Esophagus squamous epithelium (tissue), 5 donors: Measurements from ENCODE around the gene KIAA1217. TPM values are rescaled to one million over a fixed set of nuclear protein-coding genes. Genes with fewer than 3 reads are reported as not detected.

Experiments used
- DNase-seq: peaks from one replicate; lab custom pipeline; 2025; lab: John Stamatoyannopoulos, UW
- H3K27ac ChIP-seq, 4 donors: fragments of 200-600 bp; sonication (generic); one replicate each; pipeline ENCODE4 v1.5.1; 2016 to 2019; ENCODE audit warnings: mild to moderate bottlenecking in 1 of 4
- H3K27me3 ChIP-seq, 4 donors: fragments of 200-600 bp; sonication (generic); 1 replicate in 3 of 4; 2 replicates in 1 of 4; pipeline versions ENCODE4 v1.5.1 to v1.6.0; 2017 to 2021; ENCODE audit warnings: antibody characterized with exemption in 1 of 4
- H3K36me3 ChIP-seq, 3 donors: fragments of 200-600 bp; sonication (generic); one replicate each; pipeline ENCODE4 v1.5.1; 2016 to 2019
- H3K4me1 ChIP-seq, 3 donors: fragments of 200-600 bp; sonication (generic); one replicate each; pipeline ENCODE4 v1.5.1; 2017 to 2019
- H3K4me3 ChIP-seq, 4 donors: fragments of 200-600 bp; sonication (generic); 1 replicate in 3 of 4; 2 replicates in 1 of 4; pipeline ENCODE4 v1.5.1; 2016 to 2019; ENCODE audit warnings: mild to moderate bottlenecking in 2 of 4, moderate library complexity in 1 of 4
- H3K9me3 ChIP-seq, 3 donors: fragments of 200-600 bp; sonication (generic); one replicate each; pipeline ENCODE4 v1.5.1; 2016 to 2019
- POLR2A ChIP-seq, 4 donors: fragments of 450-650 bp; IDR thresholded peaks; one replicate each; pipeline ENCODE4 v1.6.1; 2017; ENCODE audit warnings: antibody characterized with exemption in 4 of 4, mild to moderate bottlenecking in 4 of 4, moderate library complexity in 3 of 4
- WGBS, 2 donors: methylation state at CpG; one replicate each; pipeline ENCODE4 v1.1.5; 2018; 5-methylcytosine and 5-hydroxymethylcytosine counted together
- intact Hi-C: fragments of 100-400 bp; cut with DNase I; formaldehyde crosslinking; loops from one replicate; pipeline ENCODE4 v1.15.0; 2022
- total RNA-seq, 4 donors: library from RNA; depleted of rRNA; stranded (reverse); fragments of >200 nt; gene quantifications; one replicate each; pipeline ENCODE4 v1.1.0, GENCODE V29; 2016
- TF ChIP-seq, protein P1 (sequence below), 6 experiments: fragments of 450-650 bp in 4 of 6; fragments of 200-600 bp in 2 of 6; sonication (generic) in 2 of 6; IDR thresholded peaks; one replicate each; pipeline ENCODE4 v1.5.1; 2016 to 2019; ENCODE audit warnings: antibody characterized with exemption in 6 of 6, mild to moderate bottlenecking in 4 of 6, moderate library complexity in 4 of 6
- donor health status: DM: yes; HTN: yes; CAD: no.

KIAA1217 gene
- total RNA-seq, 4 donors from 2014 or later, result 56.2 to 67.6 (median 66.2) TPM

DNA sequence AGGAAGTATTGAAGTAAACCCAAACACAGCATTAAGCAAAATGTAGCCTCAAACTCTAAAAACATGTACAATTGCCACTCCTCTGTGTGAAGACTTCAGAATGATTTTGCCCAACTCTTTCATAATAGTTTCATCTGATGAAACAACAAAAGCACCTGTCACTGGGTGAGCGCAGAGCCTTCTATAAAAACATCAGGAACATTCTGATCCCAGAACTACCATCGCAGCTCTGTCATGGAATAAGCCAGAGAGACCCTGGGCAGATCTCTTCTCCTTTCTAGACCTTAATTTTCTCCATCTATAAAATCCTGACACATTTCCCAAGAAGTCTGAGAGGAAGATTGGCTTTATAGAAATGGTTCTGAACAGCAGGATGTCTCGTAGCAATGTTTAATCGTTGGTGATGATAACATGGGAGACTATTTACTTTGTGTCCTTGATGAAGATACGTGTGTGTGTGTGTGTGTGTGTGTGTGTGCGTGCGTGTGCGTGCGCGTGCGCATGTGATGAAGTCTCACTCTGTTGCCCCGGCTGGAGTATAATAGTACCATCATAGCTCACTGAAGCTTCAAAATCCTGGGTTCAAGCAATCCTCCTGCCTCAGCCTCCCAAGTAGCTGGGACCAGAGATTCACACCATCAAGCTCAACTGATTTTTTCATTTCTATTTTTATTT lies 198.0 kb downstream of the KIAA1217 start:
- H3K9me3 ChIP-seq, result no peaks in the 10 kb centered on the region
- no peaks in the 10 kb centered on the region for H3K27me3 ChIP-seq
- 83 to 87% methylated on average over 12 of the region's 12 CpGs for WGBS, 2 donors
- intact Hi-C loops, result no loop called here
- peak overlapping the region in 2 of 4 donors; percentile 30 to 58 for H3K27ac ChIP-seq
- no peak for TF ChIP-seq POLR2A (IDR thresholded peaks at IDR 0.05)
- TF ChIP-seq, protein P1, sequence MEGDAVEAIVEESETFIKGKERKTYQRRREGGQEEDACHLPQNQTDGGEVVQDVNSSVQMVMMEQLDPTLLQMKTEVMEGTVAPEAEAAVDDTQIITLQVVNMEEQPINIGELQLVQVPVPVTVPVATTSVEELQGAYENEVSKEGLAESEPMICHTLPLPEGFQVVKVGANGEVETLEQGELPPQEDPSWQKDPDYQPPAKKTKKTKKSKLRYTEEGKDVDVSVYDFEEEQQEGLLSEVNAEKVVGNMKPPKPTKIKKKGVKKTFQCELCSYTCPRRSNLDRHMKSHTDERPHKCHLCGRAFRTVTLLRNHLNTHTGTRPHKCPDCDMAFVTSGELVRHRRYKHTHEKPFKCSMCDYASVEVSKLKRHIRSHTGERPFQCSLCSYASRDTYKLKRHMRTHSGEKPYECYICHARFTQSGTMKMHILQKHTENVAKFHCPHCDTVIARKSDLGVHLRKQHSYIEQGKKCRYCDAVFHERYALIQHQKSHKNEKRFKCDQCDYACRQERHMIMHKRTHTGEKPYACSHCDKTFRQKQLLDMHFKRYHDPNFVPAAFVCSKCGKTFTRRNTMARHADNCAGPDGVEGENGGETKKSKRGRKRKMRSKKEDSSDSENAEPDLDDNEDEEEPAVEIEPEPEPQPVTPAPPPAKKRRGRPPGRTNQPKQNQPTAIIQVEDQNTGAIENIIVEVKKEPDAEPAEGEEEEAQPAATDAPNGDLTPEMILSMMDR (IDR thresholded peaks at IDR 0.05), result no peak
- no peak overlapping the region for H3K4me3 ChIP-seq
- peaks cover 0 to 43% (median 6%) of the 10 kb centered on the region in 3 donors for H3K4me1 ChIP-seq
- peaks cover 0 to 10% (median 0%) of the 10 kb centered on the region in 3 donors for H3K36me3 ChIP-seq
- DNase-seq, result no peak

DNA sequence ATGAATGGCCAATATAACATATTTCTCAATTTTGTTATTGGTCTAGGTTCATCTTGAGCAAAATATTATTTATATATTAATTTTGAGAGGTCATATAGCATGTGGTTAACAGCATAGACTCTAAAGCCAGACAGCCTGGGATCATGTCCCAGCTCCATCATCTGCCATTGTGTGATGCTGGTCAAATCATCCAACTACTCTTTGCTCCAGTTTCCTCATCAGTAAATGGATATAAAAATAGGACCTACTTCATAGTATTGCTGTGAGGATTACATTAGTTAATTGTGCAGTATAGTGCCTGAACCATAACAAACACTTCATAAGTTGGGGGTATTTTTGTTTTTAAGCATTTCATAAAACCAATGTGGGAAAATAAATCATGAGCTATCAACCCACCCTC lies 199.0 kb downstream of the KIAA1217 start:
- Histone ChIP-seq H3K27ac (peak overlapping the region in 1 of 4 donors; percentile 34), H3K9me3 (no peaks in the 10 kb centered on the region), H3K4me1 (peaks cover 0 to 43% (median 6%) of the 10 kb centered on the region in 3 donors), H3K4me3 (no peak overlapping the region), H3K27me3 (no peaks in the 10 kb centered on the region), H3K36me3 (peaks cover 0 to 14% (median 0%) of the 10 kb centered on the region in 3 donors)
- no peak for DNase-seq
- intact Hi-C loops, result no loop called here
- no peak for TF ChIP-seq POLR2A (IDR thresholded peaks at IDR 0.05)
- TF ChIP-seq, protein P1 (IDR thresholded peaks at IDR 0.05), result no peak

DNA sequence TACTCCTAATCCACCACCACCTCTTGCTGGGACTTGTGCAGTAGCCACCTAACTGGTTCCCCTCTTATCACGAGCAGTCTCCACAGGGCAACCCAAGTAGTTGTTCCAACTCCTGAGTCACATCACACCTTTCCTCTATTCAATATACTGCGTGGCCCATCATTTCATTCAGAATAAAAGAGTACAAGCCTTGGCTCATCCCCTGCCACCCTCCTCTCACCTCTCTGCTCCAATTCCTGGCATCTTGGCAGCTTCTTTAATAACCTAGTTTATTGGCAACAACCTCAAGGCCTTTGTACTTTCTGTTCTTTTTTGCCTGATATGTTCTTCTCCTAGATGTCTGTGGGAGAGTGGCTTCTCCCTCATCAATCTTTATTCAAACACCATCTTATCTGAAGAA lies 199.4 kb downstream of the KIAA1217 start:
- 42 to 53% methylated on average over 2 of the region's 2 CpGs for WGBS, 2 donors
- H3K27me3 ChIP-seq, result no peaks in the 10 kb centered on the region
- TF ChIP-seq POLR2A (IDR thresholded peaks at IDR 0.05), result no peak
- intact Hi-C loops, result no loop called here
- DNase-seq, result no peak
- peak overlapping the region in 1 of 4 donors; percentile 34 for H3K27ac ChIP-seq
- no peak overlapping the region for H3K4me3 ChIP-seq
- peaks cover 0 to 43% (median 6%) of the 10 kb centered on the region in 3 donors for H3K4me1 ChIP-seq
- no peaks in the 10 kb centered on the region for H3K9me3 ChIP-seq
- peaks cover 0 to 10% (median 0%) of the 10 kb centered on the region in 3 donors for H3K36me3 ChIP-seq

DNA sequence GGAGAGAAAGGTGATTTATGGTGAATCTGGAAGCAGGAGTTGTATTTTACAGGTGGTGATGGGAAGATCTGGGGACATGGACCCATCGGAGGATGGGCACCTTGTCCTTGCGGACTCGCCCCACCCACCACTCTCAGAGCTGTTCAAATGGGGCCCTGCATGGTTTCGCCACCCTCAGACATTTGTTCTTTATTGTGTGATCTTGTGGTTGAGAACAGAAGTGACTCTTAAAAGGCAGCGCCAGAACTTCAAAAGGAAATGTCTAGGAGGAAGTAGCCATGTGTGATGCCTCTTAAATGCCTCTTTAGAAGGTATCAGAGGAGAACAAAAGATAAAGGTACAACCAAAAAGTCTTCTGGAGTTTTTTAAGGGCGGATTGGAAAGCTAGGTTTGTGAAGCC lies 205.7 kb downstream of the KIAA1217 start:
- WGBS, 2 donors, result 73 to 82% methylated on average over 5 to 6 of the region's 6 CpGs
- no peaks in the 10 kb centered on the region for H3K27me3 ChIP-seq
- no peak overlapping the region for H3K27ac ChIP-seq
- peaks cover 0 to 20% (median 15%) of the 10 kb centered on the region in 3 donors for H3K4me1 ChIP-seq
- no peak for TF ChIP-seq POLR2A (IDR thresholded peaks at IDR 0.05)
- TF ChIP-seq, protein P1 (IDR thresholded peaks at IDR 0.05), result no peak
- intact Hi-C loops, result no loop called here
- H3K36me3 ChIP-seq, result peaks cover 0 to 7% (median 0%) of the 10 kb centered on the region in 3 donors
- no peak for DNase-seq
- H3K4me3 ChIP-seq, result no peak overlapping the region
- no peaks in the 10 kb centered on the region for H3K9me3 ChIP-seq

DNA sequence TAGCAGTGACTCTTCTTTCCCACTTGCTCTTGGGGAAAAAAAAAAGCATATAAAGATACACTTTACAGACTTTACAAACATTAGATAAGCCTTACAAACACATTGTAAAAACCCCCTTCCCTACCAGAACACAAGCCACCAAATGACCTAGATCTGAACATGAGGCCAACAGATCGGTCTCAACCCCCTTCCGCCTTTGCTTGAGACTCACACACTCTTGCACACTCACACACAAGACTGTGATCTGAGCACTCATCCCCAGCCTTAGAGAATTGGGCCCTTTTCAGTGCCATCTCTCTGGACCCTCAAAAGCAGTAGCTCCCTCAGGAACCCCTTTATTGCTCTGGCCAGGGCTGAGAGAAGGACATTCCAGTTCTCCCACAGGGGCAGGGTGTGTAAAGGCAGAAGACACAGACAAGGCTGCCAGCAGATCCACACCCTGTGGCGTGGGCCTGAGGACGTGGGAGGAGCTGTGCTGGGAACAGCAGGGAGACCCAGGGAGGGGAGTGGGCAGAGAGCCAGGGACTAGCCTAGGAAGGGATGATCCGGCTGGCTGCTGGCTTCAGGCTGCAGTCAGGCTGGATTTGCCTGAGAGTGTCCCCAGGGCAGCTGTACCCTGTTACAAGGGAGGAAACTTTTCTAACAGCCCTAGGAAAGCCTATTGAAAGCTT lies 206.7 kb downstream of the KIAA1217 start:
- Histone ChIP-seq H3K36me3 (peaks cover 0 to 7% (median 0%) of the 10 kb centered on the region in 3 donors), H3K4me1 (peaks cover 0 to 20% (median 15%) of the 10 kb centered on the region in 3 donors), H3K9me3 (no peaks in the 10 kb centered on the region), H3K27ac (peak overlapping the region; percentile 30 to 77 (median 68)), H3K4me3 (no peak overlapping the region), H3K27me3 (no peaks in the 10 kb centered on the region)
- TF ChIP-seq, protein P1 (IDR thresholded peaks at IDR 0.05), result no peak
- no peak for TF ChIP-seq POLR2A (IDR thresholded peaks at IDR 0.05)
- 45 to 46% methylated on average over 3 to 4 of the region's 5 CpGs for WGBS, 2 donors
- intact Hi-C loops, result no loop called here
- no peak for DNase-seq
